CD4-positive, alpha-beta T cell treated with Interleukin-4 for 1 hour (primary cell): Measurements from ENCODE around the gene POU6F2.

Experiments used
- DNase-seq, 2 donors: peaks; one replicate each; pipeline ENCODE4 v3.0.0-alpha.2; 2020 to 2022

The POU6F2 gene

DNA sequence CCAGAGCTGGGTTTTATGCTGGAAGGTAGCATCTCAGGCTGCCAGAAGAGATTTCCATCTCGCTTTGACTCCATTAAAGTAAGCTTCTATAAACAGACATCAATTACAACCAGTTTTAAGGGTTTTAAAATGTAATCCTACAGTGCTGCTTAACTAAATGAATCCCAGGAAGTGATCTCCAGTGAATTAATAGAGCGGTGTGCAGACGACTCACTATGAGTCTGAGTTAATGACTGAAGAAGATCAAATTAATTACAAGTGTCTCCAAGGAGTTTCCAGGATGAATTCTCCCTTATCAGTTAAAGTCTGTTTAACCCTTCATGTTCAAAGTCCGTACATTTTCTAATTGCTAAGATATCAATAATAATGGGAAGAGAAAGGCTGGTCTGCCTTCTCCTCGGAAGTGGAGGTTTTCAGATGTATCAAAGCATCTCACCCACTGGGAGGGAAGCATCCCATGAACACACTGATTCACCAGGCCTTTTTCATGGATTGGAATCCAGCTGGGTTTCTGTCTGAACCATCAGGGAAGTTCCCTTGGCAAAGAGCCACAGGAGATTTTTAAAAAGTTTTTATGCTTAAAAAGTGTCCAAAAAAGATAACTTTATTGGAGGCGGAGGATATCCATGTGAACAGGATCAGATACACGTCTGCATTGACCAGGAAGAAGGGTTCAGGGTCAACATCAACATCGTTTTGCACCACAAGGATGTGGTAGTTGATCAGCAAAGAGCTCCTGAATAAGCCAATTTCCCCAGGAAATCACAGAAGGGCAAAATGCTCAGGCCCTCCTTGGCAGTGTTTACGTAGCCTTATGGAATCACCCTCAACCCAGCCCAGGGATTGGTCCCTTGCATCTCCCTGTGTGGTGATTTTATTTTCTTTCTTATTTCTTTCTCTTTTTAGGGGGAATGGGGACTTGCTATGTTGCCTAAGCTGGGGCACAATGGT is 288.2 kb downstream of the POU6F2 start:
- no peak for DNase-seq

DNA sequence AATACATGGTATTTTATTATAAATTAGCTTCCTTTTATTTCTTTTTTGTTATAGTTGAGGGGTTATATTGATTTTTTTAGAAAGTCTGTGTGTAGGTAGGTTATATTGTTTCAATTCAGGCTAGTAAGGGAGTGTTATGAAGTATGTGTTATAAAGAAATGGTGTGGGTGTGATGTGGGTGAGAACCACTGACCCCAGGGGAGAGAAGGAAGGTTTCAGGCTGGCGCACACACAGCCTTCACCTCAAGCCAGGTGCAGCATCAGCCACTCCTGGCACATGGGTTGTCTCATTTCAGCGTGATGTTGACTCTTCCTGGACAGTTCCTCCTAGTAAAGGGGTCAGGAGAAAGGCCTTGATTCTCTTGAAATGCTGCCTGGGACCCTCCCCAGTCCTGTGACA is 291.3 kb downstream of the POU6F2 start:
- DNase-seq = no peak

- no peak for DNase-seq
Measured at GRCh38 chr7:39270018-39270417, 292.3 kb downstream of the POU6F2 start.

DNA sequence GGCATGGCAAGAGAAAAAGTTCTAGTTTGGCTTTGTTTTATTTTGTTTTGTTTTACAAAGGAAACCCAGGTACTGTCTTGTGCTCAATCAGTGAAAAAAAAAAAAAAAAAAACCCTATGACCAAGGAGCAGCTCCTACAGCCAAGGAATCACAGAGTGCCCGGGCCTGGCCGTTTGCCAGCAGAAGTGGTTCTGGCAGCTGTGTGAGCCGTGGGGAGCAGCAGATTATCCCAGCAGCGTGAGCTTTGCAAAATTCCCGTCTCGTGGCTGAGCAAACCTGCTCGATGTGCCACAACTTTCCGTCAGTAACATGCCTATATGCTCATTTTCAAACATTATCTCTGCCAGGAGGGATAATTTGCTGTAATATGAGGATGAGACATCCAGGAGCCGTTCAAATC is 293.7 kb downstream of the POU6F2 start:
- no peak for DNase-seq

GRCh38 chr7:39272111-39272510 is 294.4 kb downstream of the POU6F2 start:
- DNase-seq = no peak

DNA sequence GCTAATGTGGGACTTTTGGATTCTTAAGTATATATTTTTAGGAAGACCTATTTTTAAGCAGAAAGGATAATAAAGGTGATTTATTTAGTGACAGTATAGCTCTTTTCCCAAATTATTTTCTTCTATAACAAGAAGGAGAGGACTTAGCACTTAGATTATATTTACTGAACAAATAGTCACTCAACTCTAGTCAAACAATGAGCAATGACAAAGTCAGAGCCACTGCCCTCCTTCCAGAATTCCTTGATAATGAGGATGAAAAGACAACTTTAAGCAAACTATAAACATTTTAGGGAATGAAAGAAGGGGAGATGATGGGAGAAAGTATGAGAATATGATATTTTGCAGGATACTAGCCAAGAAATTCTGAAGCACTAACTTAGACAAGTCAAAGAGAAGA is 295.0 kb downstream of the POU6F2 start:
- no peak for DNase-seq

DNA sequence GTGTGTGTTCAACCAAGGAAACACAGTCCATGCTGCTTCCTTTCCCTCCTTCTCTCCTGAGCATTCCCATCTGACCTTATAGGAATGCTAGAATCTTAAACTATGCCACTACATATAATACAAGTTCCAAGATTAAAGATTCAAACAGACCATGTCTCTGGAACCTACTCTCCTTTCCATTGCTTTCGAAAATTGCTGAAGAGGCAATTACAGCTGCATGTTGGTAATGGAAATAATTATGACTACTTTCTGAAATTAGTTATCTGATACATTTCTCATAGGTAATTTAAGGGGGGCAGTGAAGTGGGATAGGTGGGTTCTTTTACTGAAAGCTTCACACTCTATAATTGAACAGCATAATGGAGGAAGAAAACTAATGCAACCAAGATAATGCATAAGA is 302.6 kb downstream of the POU6F2 start:
- DNase-seq = no peak

DNA sequence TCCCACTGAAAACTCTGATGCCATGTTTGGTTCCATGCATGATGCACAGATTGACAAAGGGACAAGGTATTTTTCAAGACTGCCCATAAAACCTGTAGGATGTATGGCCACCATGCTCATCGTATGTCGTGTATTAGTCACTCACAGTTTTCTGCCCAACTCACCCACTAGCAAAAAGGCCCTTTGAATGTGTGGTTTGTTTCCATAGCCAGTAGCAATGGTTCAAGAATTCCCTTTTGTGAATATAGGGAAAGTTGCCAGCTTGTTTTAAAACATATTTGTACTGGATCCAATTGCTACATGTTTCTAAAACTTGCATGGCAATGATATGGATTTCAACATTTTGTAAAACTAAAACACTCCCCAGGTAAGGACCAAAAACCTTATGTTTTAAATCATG is 307.5 kb downstream of the POU6F2 start:
- DNase-seq = no peak

DNA sequence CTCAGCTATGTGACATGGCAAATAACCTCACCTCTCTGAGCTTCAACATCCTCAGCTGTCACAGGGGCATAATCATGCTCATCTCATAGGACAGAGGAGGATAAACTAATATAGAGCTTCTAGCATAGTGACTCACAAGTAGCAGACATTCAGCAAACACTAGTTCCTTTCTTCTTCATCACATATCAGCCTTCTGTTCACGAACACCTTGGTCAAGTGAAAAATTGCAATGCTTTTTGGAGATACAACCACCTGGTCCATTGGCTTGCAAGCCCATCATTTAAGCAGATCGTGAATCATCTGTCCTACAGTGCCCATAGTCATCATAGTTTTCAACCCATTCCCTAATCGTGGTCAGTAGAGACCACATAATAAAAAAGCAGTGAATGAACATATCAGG is 310.6 kb downstream of the POU6F2 start:
- DNase-seq = no peak

GRCh38 chr7:39291628-39292410 is 314.1 kb downstream of the POU6F2 start:
- no peak for DNase-seq

DNA sequence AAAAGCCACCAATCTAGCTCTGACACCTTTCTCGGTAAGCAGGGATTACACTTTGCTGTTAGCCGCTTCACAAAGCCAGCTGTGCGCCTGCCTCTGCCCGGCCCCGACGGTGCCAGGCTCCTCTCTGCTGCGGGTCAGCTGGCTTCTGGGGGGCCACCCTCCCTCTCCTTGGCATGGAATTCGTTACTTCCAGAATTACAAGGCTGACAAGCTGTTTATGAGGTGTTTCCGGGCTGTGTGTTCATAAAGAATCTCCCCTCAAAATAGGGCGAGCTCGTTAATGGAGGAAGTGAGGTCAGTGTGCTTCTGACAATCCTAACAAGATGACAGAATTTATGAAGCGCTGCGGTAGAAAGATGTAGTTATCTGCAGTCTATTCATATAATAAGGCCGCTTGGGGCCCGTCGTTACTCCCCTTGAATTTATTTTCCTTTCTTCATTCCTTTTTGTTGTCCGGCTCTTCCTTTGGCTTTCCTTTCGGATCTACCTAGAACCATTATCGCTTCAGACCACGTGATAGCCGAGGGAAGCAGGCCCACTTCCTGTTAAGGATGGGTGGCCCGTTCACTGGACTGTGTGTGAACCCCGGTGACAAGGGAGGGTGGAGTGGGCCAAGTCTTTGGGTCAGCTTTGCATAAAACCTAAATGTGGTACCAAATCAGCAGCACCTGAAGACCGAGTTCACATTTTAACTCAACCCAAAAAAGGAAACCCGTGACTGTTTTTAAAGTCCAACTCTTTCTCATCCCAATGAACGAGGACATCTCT is 315.5 kb downstream of the POU6F2 start:
- DNase-seq = no peak

GRCh38 chr7:39294022-39294421 is 316.3 kb downstream of the POU6F2 start:
- no peak for DNase-seq

- DNase-seq = no peak
Measured at GRCh38 chr7:39295796-39296195, 318.1 kb downstream of the POU6F2 start.

DNA sequence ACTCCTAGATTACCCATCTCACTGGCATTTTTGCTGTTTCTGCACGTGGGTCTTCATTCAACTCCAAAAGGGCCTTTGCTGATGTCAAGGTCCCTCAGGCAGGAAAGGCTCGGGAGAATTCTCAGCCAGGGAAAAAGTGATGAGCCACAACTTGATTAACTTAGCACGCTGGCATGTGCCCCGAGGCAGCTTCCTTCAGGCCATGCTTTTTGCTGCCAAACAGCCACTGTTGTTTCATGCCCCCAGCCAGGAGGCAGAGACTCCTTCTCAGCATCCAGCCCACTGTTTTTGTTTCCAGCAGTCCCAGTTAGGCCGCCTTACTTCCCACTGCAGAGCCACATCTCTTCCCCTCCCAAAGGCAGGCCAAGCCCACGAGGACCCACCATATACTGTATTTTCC is 322.0 kb downstream of the POU6F2 start:
- DNase-seq = no peak

DNA sequence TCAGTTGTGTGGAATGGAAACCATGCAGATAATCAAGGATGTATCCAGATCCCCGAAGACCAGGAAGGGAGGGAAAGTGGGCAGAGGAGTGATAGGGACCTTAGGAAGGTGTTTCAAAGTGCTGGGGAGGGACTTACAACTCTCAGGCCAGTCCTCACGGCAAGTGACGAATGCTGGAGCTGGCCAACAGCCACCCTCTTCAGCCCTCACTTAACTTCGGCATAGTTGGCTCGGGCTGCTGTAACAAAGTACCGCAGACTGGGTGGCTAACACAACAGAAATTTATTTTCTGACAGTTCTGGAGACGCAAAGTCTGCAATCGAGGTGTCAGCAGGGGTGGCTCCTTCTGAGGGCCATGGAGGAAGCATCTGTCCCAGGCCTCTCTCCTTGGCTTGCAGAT is 322.6 kb downstream of the POU6F2 start:
- DNase-seq = no peak

GRCh38 chr7:39301543-39301942 is 323.8 kb downstream of the POU6F2 start:
- DNase-seq = no peak

DNA sequence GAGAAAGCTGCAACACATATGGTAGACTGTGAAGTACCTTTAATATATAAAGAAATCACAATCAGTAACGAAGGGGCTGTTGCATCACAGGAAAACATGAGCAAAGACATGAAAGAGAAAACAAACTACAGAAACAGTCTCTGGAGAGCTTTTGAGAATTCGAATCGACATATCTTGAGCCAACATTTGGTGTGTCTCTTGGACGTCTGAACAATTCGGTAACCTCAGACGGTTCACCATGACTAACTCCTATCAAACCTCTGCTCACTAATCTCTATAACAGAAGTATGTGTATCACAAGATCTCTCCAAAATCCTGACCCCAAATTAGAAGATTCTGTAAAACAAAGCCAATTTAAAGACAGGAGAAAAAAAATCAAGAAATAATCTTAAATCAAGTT is 326.5 kb downstream of the POU6F2 start:
- DNase-seq = no peak

- DNase-seq = no peak
Measured at GRCh38 chr7:39304668-39305405, 327.1 kb downstream of the POU6F2 start.

GRCh38 chr7:39306016-39306570 is 328.4 kb downstream of the POU6F2 start:
- DNase-seq = no peak

- DNase-seq = no peak
Measured at GRCh38 chr7:39310699-39311098, 333.0 kb downstream of the POU6F2 start.

GRCh38 chr7:39312254-39312989 is 334.7 kb downstream of the POU6F2 start:
- no peak for DNase-seq

DNA sequence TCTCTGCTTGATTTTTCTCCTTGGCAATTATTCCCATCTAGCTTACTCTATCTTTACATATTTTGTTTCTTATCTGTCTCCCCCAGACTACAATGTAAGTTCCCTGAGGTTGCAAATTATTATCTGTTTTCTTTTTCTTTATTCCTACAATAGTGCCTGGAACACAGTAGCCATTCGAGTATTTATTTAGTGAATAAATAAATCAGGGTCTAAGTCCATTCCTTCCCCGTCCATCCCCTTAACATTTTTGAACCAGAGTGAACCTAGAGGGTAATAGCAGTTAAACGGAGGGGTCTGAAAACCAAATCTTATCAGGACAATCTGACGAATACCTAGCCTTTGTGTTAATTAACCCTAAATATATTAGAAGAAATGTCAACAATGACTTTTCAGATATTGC is 335.7 kb downstream of the POU6F2 start:
- no peak for DNase-seq
